ENCODE data around the gene ADK. TPM values are rescaled to one million over a fixed set of nuclear protein-coding genes. Genes with fewer than 3 reads are reported as not detected.

Gene ADK
- total RNA-seq, 3 donors from 2014 or later (not counting 1 experiment from before 2014, with no cell fraction given) = 13.4 to 16.1 (median 14.1) TPM

GRCh38 chr10:74290708-74291107 lies 139.7 kb downstream of the ADK start:
- no peak overlapping the region for H3K27ac Mint-ChIP-seq
- WGBS (ENCODE audit: insufficient coverage) = no CpG with 5 or more reads among the region's 1 CpG

GRCh38 chr10:74292871-74293427 lies 141.9 kb downstream of the ADK start:
- intact Hi-C loops (cut with micrococcal nuclease) = no loop called here
- no peaks in the 10 kb centered on the region for H3K27me3 ChIP-seq (ENCODE audit: control insufficient read depth, insufficient read depth, low read length)
- H3K9me3 ChIP-seq (ENCODE audit: control insufficient read depth, insufficient read depth, low read length) = no peaks in the 10 kb centered on the region
- Mint-ChIP-seq H3K4me1 (peaks cover 0 to 5% of the 10 kb centered on the region in 2 donors), H3K9me3 (no peaks in the 10 kb centered on the region), H3K36me3 (no peaks in the 10 kb centered on the region), H3K27ac (no peak overlapping the region), H3K4me3 (no peak overlapping the region), H3K27me3 (ENCODE audit: low read depth in 2 of 2) (no peaks in the 10 kb centered on the region)
- no peaks in the 10 kb centered on the region for H3K4me1 ChIP-seq (ENCODE audit: control insufficient read depth, insufficient read depth, low read length)
- DNase-seq = no peak
- TF ChIP-seq CTCF (IDR thresholded peaks at IDR 0.05) = no peak
- no peak overlapping the region for H3K27ac ChIP-seq (ENCODE audit: low read length)
- 100% methylated on average over 1 of the region's 4 CpGs for WGBS (ENCODE audit: insufficient coverage)
- no peaks in the 10 kb centered on the region for H3K36me3 ChIP-seq (ENCODE audit: control insufficient read depth, insufficient read depth, low read length)
- no peak overlapping the region for H3K4me3 ChIP-seq (ENCODE audit: low read length)
- no peak for ATAC-seq

More at GRCh38 chr10:74290708-74291107, 139.7 kb downstream of the ADK start:
- Histone ChIP-seq H3K4me1 (ENCODE audit: control insufficient read depth, insufficient read depth, low read length) (no peaks in the 10 kb centered on the region), H3K4me3 (ENCODE audit: low read length) (no peak overlapping the region), H3K27ac (ENCODE audit: low read length) (no peak overlapping the region), H3K27me3 (ENCODE audit: control insufficient read depth, insufficient read depth, low read length) (no peaks in the 10 kb centered on the region), H3K9me3 (ENCODE audit: control insufficient read depth, insufficient read depth, low read length) (no peaks in the 10 kb centered on the region), H3K36me3 (ENCODE audit: control insufficient read depth, insufficient read depth, low read length) (no peaks in the 10 kb centered on the region)
- no peaks in the 10 kb centered on the region for H3K36me3 Mint-ChIP-seq
- intact Hi-C loops (cut with micrococcal nuclease) = no loop called here
- DNase-seq (no peak), ATAC-seq (no peak)
- TF ChIP-seq CTCF (IDR thresholded peaks at IDR 0.05) = no peak
- H3K4me3 Mint-ChIP-seq = no peak overlapping the region
- peaks cover 0 to 5% of the 10 kb centered on the region in 2 donors for H3K4me1 Mint-ChIP-seq
- no peaks in the 10 kb centered on the region for H3K9me3 Mint-ChIP-seq
- H3K27me3 Mint-ChIP-seq (ENCODE audit: low read depth in 2 of 2) = no peaks in the 10 kb centered on the region

GRCh38 chr10:74293686-74294371 lies 142.8 kb downstream of the ADK start:
- no peak for DNase-seq

More at GRCh38 chr10:74293686-74294371, 142.8 kb downstream of the ADK start:
- no peaks in the 10 kb centered on the region for H3K36me3 Mint-ChIP-seq
- no peaks in the 10 kb centered on the region for H3K9me3 Mint-ChIP-seq
- intact Hi-C loops (cut with micrococcal nuclease) = no loop called here
- Histone ChIP-seq H3K4me3 (ENCODE audit: low read length) (no peak overlapping the region), H3K9me3 (ENCODE audit: control insufficient read depth, insufficient read depth, low read length) (no peaks in the 10 kb centered on the region), H3K4me1 (ENCODE audit: control insufficient read depth, insufficient read depth, low read length) (no peaks in the 10 kb centered on the region), H3K36me3 (ENCODE audit: control insufficient read depth, insufficient read depth, low read length) (no peaks in the 10 kb centered on the region), H3K27me3 (ENCODE audit: control insufficient read depth, insufficient read depth, low read length) (no peaks in the 10 kb centered on the region), H3K27ac (ENCODE audit: low read length) (no peak overlapping the region)
- no peaks in the 10 kb centered on the region for H3K27me3 Mint-ChIP-seq (ENCODE audit: low read depth in 2 of 2)
- H3K27ac Mint-ChIP-seq = no peak overlapping the region
- no peak for ATAC-seq
- no peak overlapping the region for H3K4me3 Mint-ChIP-seq
- 100% methylated on average over 1 of the region's 1 CpG for WGBS (ENCODE audit: insufficient coverage)
- TF ChIP-seq CTCF (IDR thresholded peaks at IDR 0.05) = no peak
- peaks cover 0 to 5% of the 10 kb centered on the region in 2 donors for H3K4me1 Mint-ChIP-seq
